ENCODE results near the gene PSMD13. TPM values are rescaled to one million over a fixed set of nuclear protein-coding genes. Genes with fewer than 3 reads are reported as not detected.
A peak's percentile ranks its signal among the peaks of the same experiment; 100 is the strongest.

Gene PSMD13
- total RNA-seq, 2 experiments from 2014 or later, result 130 to 131 TPM

GRCh38 chr11:251550-251949, 14.8 kb downstream of the PSMD13 start:
- no peaks in the 10 kb centered on the region for H3K9me3 Mint-ChIP-seq
- no peak overlapping the region for H3K4me3 Mint-ChIP-seq
- no peaks in the 10 kb centered on the region for H3K27me3 Mint-ChIP-seq
- ATAC-seq (ENCODE audit: low read depth) (no peak), DNase-seq (no peak)
- H3K36me3 Mint-ChIP-seq, result peaks cover 24% of the 10 kb centered on the region
- POLR2A ChIA-PET, result interaction anchor here (1.1 to 3.3 kb wide), 15 partner anchors 10 to 163 kb away, joined by 3 to 43 read pairs (median 8); partner anchors contain the start of genes BET1L, IFITM2, NLRP6 and PGGHG
- peaks cover 14% of the 10 kb centered on the region for H3K4me1 Mint-ChIP-seq
- H3K27ac Mint-ChIP-seq, result no peak overlapping the region

- Mint-ChIP-seq H3K36me3 (peaks cover 17% of the 10 kb centered on the region), H3K9me3 (no peaks in the 10 kb centered on the region), H3K4me3 (no peak overlapping the region), H3K4me1 (peaks cover 14% of the 10 kb centered on the region), H3K27ac (no peak overlapping the region), H3K27me3 (no peaks in the 10 kb centered on the region)
- no peak for ATAC-seq (ENCODE audit: low read depth)
- no peak for DNase-seq
- POLR2A ChIA-PET, result interaction anchor here (1.0 to 3.3 kb wide), 2 partner anchors 16 to 36 kb away, joined by 4 to 43 read pairs; partner anchors contain the start of genes PGGHG and PSMD13
These were observed 15.9 kb downstream of the PSMD13 start for GRCh38 chr11:252666-253065.

- Mint-ChIP-seq H3K27me3 (no peaks in the 10 kb centered on the region), H3K4me1 (peaks cover 14% of the 10 kb centered on the region), H3K27ac (no peak overlapping the region), H3K4me3 (no peak overlapping the region), H3K36me3 (peaks cover 13% of the 10 kb centered on the region), H3K9me3 (no peaks in the 10 kb centered on the region)
- DNase-seq (no peak), ATAC-seq (ENCODE audit: low read depth) (no peak)
- POLR2A ChIA-PET, result interaction anchor here (1.0 to 3.3 kb wide), 2 partner anchors 16 to 35 kb away, joined by 4 to 43 read pairs; partner anchors contain the start of genes PGGHG and PSMD13
These were observed 16.5 kb downstream of the PSMD13 start for GRCh38 chr11:253160-253885.

- ATAC-seq (ENCODE audit: low read depth) (no peak), DNase-seq (no peak)
- no peaks in the 10 kb centered on the region for H3K27me3 Mint-ChIP-seq
- H3K9me3 Mint-ChIP-seq, result no peaks in the 10 kb centered on the region
- POLR2A ChIA-PET, result interaction anchor here (1.0 kb wide), 1 partner anchor 17 kb away, joined by 4 read pairs; the partner anchor contains the start of gene PSMD13
- H3K4me1 Mint-ChIP-seq, result peaks cover 14% of the 10 kb centered on the region
- H3K27ac Mint-ChIP-seq, result no peak overlapping the region
- H3K36me3 Mint-ChIP-seq, result peaks cover 11% of the 10 kb centered on the region
- H3K4me3 Mint-ChIP-seq, result no peak overlapping the region
These were observed 17.1 kb downstream of the PSMD13 start for GRCh38 chr11:253886-254270.

- no peaks in the 10 kb centered on the region for H3K27me3 Mint-ChIP-seq
- no peaks in the 10 kb centered on the region for H3K9me3 Mint-ChIP-seq
- ATAC-seq (ENCODE audit: low read depth), result no peak
These were observed 18.4 kb downstream of the PSMD13 start for GRCh38 chr11:255176-255575.

GRCh38 chr11:255816-256215, 19.0 kb downstream of the PSMD13 start:
- no peak overlapping the region for H3K4me3 Mint-ChIP-seq
- POLR2A ChIA-PET, result no interaction called here
- peaks cover 6% of the 10 kb centered on the region for H3K36me3 Mint-ChIP-seq
- ATAC-seq (ENCODE audit: low read depth) (no peak), DNase-seq (no peak)
- H3K4me1 Mint-ChIP-seq, result peaks cover 6% of the 10 kb centered on the region
- H3K27me3 Mint-ChIP-seq, result peaks cover 3% of the 10 kb centered on the region
- H3K27ac Mint-ChIP-seq, result no peak overlapping the region
- H3K9me3 Mint-ChIP-seq, result no peaks in the 10 kb centered on the region

More at GRCh38 chr11:255176-255575, 18.4 kb downstream of the PSMD13 start:
- Mint-ChIP-seq H3K4me1 (peaks cover 11% of the 10 kb centered on the region), H3K36me3 (peaks cover 6% of the 10 kb centered on the region), H3K4me3 (no peak overlapping the region), H3K27ac (no peak overlapping the region)
- DNase-seq, result no peak
- POLR2A ChIA-PET, result no interaction called here

- ATAC-seq (ENCODE audit: low read depth), result no peak
These were observed 20.4 kb downstream of the PSMD13 start for GRCh38 chr11:256952-257737.

GRCh38 chr11:257766-258493, 21.2 kb downstream of the PSMD13 start:
- POLR2A ChIA-PET, result interaction anchor here (0.8 kb wide), 1 partner anchor 9 kb away, joined by 3 read pairs; no protein-coding TSS in a partner anchor
- Mint-ChIP-seq H3K27ac (peak overlapping the region; percentile 24), H3K4me1 (peaks cover 2% of the 10 kb centered on the region), H3K36me3 (peaks cover 4% of the 10 kb centered on the region), H3K4me3 (no peak overlapping the region), H3K27me3 (peaks cover 3% of the 10 kb centered on the region), H3K9me3 (peaks cover 2% of the 10 kb centered on the region)
- DNase-seq, result no peak
- no peak for ATAC-seq (ENCODE audit: low read depth)

More at GRCh38 chr11:256952-257737, 20.4 kb downstream of the PSMD13 start:
- Mint-ChIP-seq H3K27ac (no peak overlapping the region), H3K36me3 (peaks cover 5% of the 10 kb centered on the region), H3K9me3 (peaks cover under 1% of the 10 kb centered on the region), H3K4me1 (peaks cover 2% of the 10 kb centered on the region), H3K4me3 (no peak overlapping the region), H3K27me3 (peaks cover 3% of the 10 kb centered on the region)
- POLR2A ChIA-PET, result interaction anchor here (0.8 kb wide), 1 partner anchor 9 kb away, joined by 3 read pairs; no protein-coding TSS in a partner anchor
- no peak for DNase-seq

GRCh38 chr11:259413-259812, 22.6 kb downstream of the PSMD13 start:
- H3K4me3 Mint-ChIP-seq, result no peak overlapping the region
- POLR2A ChIA-PET, result no interaction called here
- H3K27ac Mint-ChIP-seq, result no peak overlapping the region
- peaks cover 2% of the 10 kb centered on the region for H3K36me3 Mint-ChIP-seq
- H3K9me3 Mint-ChIP-seq, result peaks cover 2% of the 10 kb centered on the region
- ATAC-seq (ENCODE audit: low read depth), result no peak
- peaks cover 3% of the 10 kb centered on the region for H3K27me3 Mint-ChIP-seq
- DNase-seq, result no peak
- peaks cover 2% of the 10 kb centered on the region for H3K4me1 Mint-ChIP-seq

GRCh38 chr11:261624-262023, 24.8 kb downstream of the PSMD13 start:
- Mint-ChIP-seq H3K4me3 (no peak overlapping the region), H3K27ac (no peak overlapping the region), H3K9me3 (peaks cover 2% of the 10 kb centered on the region), H3K4me1 (no peaks in the 10 kb centered on the region), H3K27me3 (peaks cover 3% of the 10 kb centered on the region), H3K36me3 (peaks cover 2% of the 10 kb centered on the region)
- no peak for DNase-seq
- POLR2A ChIA-PET, result interaction anchor here (1.0 kb wide), 1 partner anchor 11 kb away, joined by 3 read pairs; no protein-coding TSS in a partner anchor
- no peak for ATAC-seq (ENCODE audit: low read depth)

GRCh38 chr11:266676-267439, 30.1 kb downstream of the PSMD13 start:
- Mint-ChIP-seq H3K9me3 (peaks cover 2% of the 10 kb centered on the region), H3K4me3 (peak overlapping the region; percentile 80), H3K4me1 (peaks cover 25% of the 10 kb centered on the region), H3K27ac (peak overlapping the region; percentile 80), H3K27me3 (no peaks in the 10 kb centered on the region), H3K36me3 (peaks cover 1% of the 10 kb centered on the region)
- POLR2A ChIA-PET, result interaction anchor here (1.3 to 4.7 kb wide), 12 partner anchors 16 to 89 kb away, joined by 3 to 336 read pairs (median 21); partner anchors contain the start of genes BET1L, IFITM2, NLRP6 and PGGHG
- no peak for ATAC-seq (ENCODE audit: low read depth)
- no peak for DNase-seq

- Mint-ChIP-seq H3K27ac (peak overlapping the region; percentile 96), H3K36me3 (peaks cover 5% of the 10 kb centered on the region), H3K27me3 (no peaks in the 10 kb centered on the region), H3K4me3 (peak overlapping the region; percentile 91), H3K9me3 (no peaks in the 10 kb centered on the region), H3K4me1 (peaks cover 25% of the 10 kb centered on the region)
- POLR2A ChIA-PET, result interaction anchor here (0.9 to 4.7 kb wide), 17 partner anchors 17 to 241 kb away, joined by 3 to 336 read pairs (median 12); partner anchors contain the start of genes BET1L, IFITM2, NLRP6 and PGGHG
- peak; percentile 59 for ATAC-seq (ENCODE audit: low read depth)
- DNase-seq, result peak; percentile 75
These were observed 30.8 kb downstream of the PSMD13 start for GRCh38 chr11:267491-267994.

All from activated naive CD8-positive, alpha-beta T cell treated with anti-CD3 and anti-CD28 coated beads, Interleukin-2, amount 10 ng/mL, durations not matched to agents 7 days and 5 days (primary cell).